NCI-H460 (cell line): ENCODE data around the gene C1orf74. TPM values are rescaled to one million over a fixed set of nuclear protein-coding genes. Genes with fewer than 3 reads are reported as not detected.

ENCODE experiments used
- DNase-seq: peaks from one replicate; pipeline ENCODE4 v3.0.0-alpha.2; 2016; ENCODE audit warnings: low read depth; ENCODE audit errors: extremely low read depth
- total RNA-seq: library from RNA; depleted of rRNA; stranded (reverse); fragments of >200 nt; shearing (Covaris generic); gene quantifications from 2 replicates; pipeline ENCODE4 v1.2.3, GENCODE V29; 2014

The C1orf74 gene
- total RNA-seq, 1 experiment from 2014 or later: 5.4 TPM

- no peak for DNase-seq
Measured at GRCh38 chr1:209774592-209774991, 9.8 kb downstream of the C1orf74 start.

- DNase-seq: no peak
Measured at GRCh38 chr1:209772126-209772525, 12.2 kb downstream of the C1orf74 start.

DNA sequence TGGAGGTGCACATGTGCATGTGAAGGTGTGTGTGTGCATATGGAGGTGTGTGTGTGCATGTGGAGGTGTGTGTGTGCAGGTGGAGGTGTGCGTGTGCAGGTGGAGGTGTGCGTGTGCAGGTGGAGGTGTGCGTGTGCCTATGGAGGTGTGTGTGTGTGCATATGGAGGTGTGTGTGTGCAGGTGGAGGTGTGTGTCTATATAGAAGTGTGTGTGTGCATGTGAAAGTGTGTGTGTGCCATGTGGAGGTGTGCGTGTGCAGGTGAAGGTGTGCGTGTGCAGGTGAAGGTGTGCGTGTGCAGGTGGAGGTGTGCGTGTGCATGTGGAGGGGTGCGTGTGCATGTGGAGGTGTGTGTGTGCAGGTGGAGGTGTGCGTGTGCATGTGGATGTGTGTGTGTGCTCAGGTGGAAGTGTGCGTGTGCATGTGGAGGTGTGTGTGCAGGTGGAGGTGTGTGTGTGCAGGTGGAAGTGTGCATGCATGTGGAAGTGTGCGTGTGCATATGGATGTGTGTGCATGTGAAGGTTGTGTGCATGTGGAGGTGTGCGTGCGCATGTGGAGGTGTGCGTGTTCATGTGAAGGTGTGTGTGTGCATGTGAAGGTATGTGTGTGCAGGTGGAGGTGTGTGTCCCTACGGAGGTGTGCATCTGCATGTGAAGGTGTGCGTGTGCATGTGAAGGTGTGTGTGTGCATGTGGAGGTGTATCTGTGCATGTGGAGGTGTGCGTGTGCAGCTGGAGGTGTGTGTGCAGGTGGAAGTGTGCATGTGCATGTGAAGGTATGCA lies 13.5 kb downstream of the C1orf74 start:
- no peak for DNase-seq

DNA sequence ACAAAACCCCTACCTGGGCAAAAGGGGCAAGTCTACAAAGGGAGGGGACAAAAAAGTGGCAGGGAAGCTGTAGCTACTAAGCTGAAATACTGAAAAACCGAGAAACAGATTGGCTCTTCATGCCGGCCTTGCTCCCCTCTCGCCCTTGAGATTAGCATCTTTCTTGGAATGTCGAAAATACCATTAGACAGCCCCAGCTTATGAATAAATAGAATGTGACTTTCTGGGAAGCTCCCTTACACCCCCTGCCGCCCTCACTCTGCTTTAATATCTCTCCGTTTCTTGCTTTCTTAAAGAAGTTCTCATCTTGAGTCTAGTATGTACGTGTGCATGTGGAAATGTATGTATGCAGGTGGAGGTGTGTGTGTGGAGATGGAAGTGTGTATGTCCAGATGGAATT lies 14.4 kb downstream of the C1orf74 start:
- DNase-seq: no peak

- no peak for DNase-seq
Measured at GRCh38 chr1:209769171-209769904, 15.0 kb downstream of the C1orf74 start.

GRCh38 chr1:209768354-209768774 lies 16.0 kb downstream of the C1orf74 start:
- DNase-seq: no peak

DNA sequence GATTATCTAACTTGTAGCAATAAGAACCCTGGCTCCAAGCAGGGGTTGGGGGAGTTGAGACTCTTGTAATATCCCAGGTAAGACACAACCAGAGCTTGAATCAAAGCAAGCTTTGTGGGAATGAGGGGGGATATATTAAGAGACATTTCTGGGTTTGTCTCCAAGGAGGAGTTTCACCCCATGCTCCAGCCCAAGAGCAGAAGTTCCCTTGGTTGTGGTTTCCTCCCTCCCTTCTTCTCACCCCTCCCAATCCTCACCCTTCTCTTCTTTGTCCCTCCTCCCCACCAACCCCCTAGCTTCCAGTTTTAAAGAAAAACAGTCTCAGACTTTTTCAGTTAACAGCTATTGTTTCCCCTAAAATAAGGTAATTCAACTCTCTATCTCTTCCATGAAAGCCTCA lies 16.7 kb downstream of the C1orf74 start:
- DNase-seq: no peak

DNA sequence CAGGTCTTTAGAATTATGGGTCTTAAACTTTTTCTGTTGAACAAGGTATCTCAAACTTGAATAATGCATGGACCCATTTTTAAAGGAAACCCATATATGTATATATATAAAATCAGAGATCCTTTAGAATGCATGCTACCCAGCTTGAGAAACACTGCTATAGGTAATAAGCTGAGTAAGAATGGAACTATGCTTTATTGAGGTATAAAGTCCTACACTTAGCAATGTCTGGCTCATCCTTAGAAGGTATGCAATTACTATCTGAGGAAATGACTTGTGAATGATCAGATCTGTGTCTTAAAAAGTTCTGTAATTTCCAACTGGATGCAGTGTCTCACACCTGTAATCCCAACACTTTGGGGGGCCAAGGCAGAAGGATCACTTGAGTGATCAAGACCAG lies 17.3 kb downstream of the C1orf74 start:
- no peak for DNase-seq

DNA sequence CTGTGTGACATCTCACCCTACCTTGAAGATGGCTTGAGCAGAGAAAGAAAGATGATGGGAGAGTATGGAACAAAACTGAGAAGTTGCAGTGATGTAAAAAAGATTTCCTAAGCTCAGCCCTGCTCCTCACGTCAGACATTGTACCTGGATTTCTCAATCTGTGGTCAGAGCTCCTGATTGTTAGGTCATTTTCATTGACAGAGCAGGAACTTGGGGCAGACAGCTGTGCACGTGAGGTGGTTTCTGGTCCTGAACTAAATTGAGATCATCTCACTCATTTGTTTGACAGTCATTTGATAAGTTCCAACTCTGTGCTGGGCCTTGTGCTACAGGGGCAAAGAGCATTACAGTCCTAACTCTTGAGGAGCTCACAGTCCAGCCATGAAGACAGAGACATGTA lies 18.3 kb downstream of the C1orf74 start:
- no peak for DNase-seq

GRCh38 chr1:209761011-209761635 lies 23.2 kb downstream of the C1orf74 start:
- DNase-seq: no peak

GRCh38 chr1:209759829-209760359 lies 24.5 kb downstream of the C1orf74 start:
- DNase-seq: no peak

DNA sequence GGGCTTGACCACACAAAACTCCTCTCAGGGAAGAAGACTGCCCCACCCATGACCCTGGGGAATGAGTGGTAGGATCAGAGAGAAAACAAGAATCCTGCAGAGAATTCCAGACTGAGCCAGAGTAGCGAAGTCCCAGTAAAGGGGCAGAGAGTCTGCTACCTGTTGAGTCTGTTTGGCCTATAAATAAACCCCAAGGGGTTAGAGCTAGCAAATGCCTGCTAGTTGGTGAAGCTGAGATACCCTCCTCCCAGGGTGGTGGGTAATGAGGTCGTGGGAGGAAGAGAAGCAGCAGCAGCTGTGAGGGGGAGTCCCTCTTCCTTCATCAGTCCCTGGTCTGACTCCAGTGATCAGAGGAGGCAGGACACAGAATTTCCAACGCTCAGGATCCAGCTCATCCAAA lies 26.0 kb downstream of the C1orf74 start:
- DNase-seq: no peak

DNA sequence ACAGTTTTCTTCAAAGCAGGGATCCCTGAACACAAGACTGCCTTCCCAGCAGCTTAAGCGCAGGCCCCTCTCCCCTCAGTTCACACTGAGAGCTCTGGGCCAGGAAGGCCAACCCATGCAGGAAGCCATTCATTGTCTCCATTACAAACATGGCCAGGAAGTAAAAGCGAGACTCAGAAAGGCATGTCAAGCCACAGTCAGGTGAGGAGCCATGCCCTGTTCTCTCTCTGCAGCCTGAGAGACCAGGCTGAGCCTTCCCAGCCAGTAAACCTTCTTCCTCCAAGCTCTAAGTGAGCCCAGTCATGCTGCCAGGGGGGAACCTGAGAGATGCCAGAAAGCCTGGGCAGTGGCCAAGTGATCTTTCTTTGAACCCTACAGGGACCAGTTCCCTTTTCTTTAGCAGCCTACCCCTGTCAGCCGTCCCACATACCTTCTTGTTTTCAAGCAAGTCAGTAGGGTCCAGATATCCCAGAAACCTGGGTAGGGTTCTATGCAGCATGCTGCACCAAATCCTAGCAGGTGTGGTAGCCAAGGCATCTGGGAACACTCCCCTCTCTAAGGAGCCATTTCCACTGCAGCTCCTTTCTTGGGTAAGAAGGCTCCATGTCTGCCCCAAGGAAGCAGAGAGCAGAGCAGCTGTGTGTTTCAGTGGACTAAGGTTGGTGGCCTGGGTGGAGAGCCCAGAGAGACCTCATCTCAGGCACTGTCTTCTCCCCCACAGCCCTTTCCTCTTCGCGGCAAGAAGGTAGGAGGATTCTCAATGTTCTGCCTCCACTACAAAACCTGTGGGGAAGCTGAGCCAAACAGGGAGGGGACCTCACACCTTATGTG lies 27.5 kb downstream of the C1orf74 start:
- DNase-seq: no peak

DNA sequence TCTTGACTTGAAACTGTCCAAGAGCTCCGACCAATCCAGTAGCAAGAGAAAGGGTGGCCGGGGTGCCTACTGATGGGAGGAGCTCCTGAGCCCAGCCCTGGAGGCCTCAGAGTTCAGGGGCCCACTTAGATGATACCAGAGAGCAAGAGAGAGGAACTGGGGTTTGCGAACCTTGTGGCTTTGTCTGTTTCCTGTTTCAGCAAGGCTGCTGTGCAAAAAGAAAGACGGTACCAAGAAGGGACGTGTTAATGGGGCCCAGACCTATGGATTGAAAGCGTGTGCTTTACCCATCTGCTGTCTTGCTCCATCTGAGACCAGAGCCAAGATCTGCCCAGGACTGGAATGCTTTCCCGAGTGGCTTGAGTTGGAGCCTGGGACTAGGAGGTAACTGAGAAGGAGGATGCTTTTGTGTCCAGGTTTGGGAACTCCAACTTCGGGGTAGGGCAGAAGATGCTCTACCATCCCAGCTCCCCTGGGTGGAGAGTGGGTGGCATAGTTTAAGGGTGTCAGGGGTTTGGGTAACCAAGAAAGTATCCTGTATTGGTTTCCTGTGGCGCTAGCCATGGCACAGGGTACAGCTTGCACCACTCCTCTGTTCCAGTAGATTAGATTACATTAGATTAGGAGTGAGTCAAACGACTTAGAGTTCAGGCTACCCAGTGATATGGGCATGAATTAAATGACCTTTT lies 28.3 kb downstream of the C1orf74 start, which contains the start of gene TRAF3IP3:
TRAF3IP3 (plus strand) TSS at position 128 of the 689 bp plus-strand sequence. CDS start 3,987 bp downstream, outside the sequence.
- DNase-seq: no peak

DNA sequence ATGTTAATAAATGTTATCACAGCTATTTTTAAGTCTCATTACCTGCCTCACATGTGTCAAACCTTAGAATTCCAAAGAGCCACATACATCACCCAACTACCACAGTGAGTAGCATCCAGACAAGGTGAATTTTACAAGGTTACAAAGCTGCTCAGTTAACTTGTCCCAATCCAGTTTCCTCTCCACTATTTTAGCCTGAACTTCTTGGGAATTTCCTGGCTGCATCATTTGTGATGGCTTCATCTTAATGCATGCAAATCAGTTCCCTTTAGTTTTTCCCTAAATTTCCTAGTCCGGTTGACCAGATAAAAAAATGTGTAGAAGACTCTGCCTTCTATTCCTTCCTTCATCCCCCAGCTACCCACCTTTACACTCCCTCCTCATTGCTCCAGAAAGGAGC lies 29.1 kb downstream of the C1orf74 start:
- DNase-seq: no peak

DNA sequence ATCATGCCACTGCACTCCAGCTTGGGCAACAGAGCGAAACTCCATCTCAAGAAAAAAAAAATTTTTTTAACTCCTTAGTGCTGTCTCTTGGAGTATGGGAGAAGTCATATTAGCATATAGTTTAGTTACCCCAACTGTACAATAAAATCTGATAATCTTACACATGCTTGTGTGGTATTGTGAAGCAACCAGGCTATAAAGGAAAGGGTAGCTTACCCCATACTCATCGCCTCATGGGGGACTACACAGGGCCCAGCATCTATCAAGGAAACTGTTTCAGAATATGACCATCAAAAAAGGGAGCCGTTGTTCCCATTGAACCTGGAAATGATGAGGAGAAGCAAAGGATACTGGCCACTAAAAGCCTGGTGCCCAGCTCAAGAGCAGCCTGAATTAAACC lies 31.5 kb downstream of the C1orf74 start:
- DNase-seq: no peak

GRCh38 chr1:209751627-209752231 lies 32.6 kb downstream of the C1orf74 start:
- DNase-seq: no peak

- no peak for DNase-seq
Measured at GRCh38 chr1:209749670-209750323, 34.6 kb downstream of the C1orf74 start.

- no peak for DNase-seq
Measured at GRCh38 chr1:209749205-209749604, 35.2 kb downstream of the C1orf74 start.
